ENCODE results near the gene SNAPC4. TPM values are rescaled to one million over a fixed set of nuclear protein-coding genes. Genes with fewer than 3 reads are reported as not detected.
A peak's percentile ranks its signal among the peaks of the same experiment; 100 is the strongest.

SNAPC4 gene
- total and polyA plus RNA-seq, 2 of the 8 experiments (the other 6 are each of a cell fraction or from before 2014, with no cell fraction given) = 6.9 to 18.1 TPM

- TF ChIP-seq POLR2A (IDR thresholded peaks at IDR 0.05; ENCODE audit: control extremely low read depth in 1 of 2, low read depth in 2 of 2, low read length in 2 of 2) (0 out of 3 replicates have a peak, but pooled peaks of 1 of the 2 experiments have one; percentile 2), RBBP5 (IDR thresholded peaks at IDR 0.05; ENCODE audit: borderline replicate concordance, low read depth, low read length) (0 out of 2 replicates have a peak, but pooled peaks have one; percentile 29)
- TF ChIP-seq, protein P1, sequence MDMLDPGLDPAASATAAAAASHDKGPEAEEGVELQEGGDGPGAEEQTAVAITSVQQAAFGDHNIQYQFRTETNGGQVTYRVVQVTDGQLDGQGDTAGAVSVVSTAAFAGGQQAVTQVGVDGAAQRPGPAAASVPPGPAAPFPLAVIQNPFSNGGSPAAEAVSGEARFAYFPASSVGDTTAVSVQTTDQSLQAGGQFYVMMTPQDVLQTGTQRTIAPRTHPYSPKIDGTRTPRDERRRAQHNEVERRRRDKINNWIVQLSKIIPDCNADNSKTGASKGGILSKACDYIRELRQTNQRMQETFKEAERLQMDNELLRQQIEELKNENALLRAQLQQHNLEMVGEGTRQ (IDR thresholded peaks at IDR 0.05; ENCODE audit: low read length) = no peak
- Histone ChIP-seq H3K9me3 (ENCODE audit: insufficient read depth in 2 of 2, low read depth in 1 of 2, low read length in 1 of 2) (no peaks in the 10 kb centered on the region), H3K18ac (ENCODE audit: extremely low read depth, low read length) (no peak overlapping the region; the same call in 1 of the 2 replicates), H2AK5ac (ENCODE audit: low read depth, low read length) (no peak overlapping the region), H3K4ac (replicated peaks; ENCODE audit: insufficient read length, low read depth, low read length) (no peak overlapping the region), H3K23ac (ENCODE audit: insufficient read length) (no peak overlapping the region), H2BK12ac (ENCODE audit: low read depth, low read length) (no peak overlapping the region), H2BK5ac (ENCODE audit: low read depth, low read length) (no peak overlapping the region), H4K20me1 (replicated peaks in 1 of 2; ENCODE audit: control insufficient read depth in 1 of 2, insufficient read depth in 2 of 2, low read length in 2 of 2) (peaks cover 18 to 29% of the 10 kb centered on the region in 2 experiments), H4K8ac (ENCODE audit: extremely low read depth, insufficient read depth, low read length) (0 out of 2 replicates have a peak overlapping the region, but pooled peaks have one; percentile 91), H2BK120ac (replicated peaks; ENCODE audit: low read depth, low read length) (no peak overlapping the region), H3K14ac (ENCODE audit: insufficient read length) (no peak overlapping the region), H2BK20ac (ENCODE audit: low read length) (no peak overlapping the region), H3K4me1 (replicated peaks in 1 of 4; ENCODE audit: control insufficient read depth in 3 of 4, insufficient read depth in 4 of 4, low read length in 3 of 4) (peaks cover 0 to 7% (median 3%) of the 10 kb centered on the region in 4 experiments; a peak in 1 of 7 replicates), H3K79me2 (ENCODE audit: control insufficient read depth in 1 of 2, insufficient read depth in 2 of 2, low read length in 2 of 2) (peaks cover 0 to 24% of the 10 kb centered on the region in 2 experiments; a peak in 1 of 4 replicates), H3K9ac (replicated peaks in 1 of 4; ENCODE audit: extremely low read depth in 1 of 4, low read depth in 3 of 4, low read length in 3 of 4) (peak overlapping the region; percentile 51 to 74 (median 61)), H3K23me2 (ENCODE audit: low read depth, low read length) (peaks cover 9% of the 10 kb centered on the region; the same call in 1 of the 2 replicates), H3K56ac (replicated peaks; ENCODE audit: insufficient read length, low read depth, low read length) (no peak overlapping the region), H3K4me3 (ENCODE audit: extremely low read depth in 1 of 4, insufficient read depth in 2 of 4, low read depth in 3 of 4, low read length in 4 of 4) (peak overlapping the region; percentile 74 to 89 (median 76)), H3K27me3 (replicated peaks in 1 of 4; ENCODE audit: control insufficient read depth in 3 of 4, extremely low read depth in 1 of 4, insufficient read depth in 3 of 4, low read length in 3 of 4) (peaks cover 0 to 2% (median 0%) of the 10 kb centered on the region in 4 experiments; a peak in 2 of 7 replicates), H2AFZ (ENCODE audit: low read length) (no peak overlapping the region), H2BK15ac (ENCODE audit: low read length) (no peak overlapping the region), H3K36me3 (ENCODE audit: control insufficient read depth in 2 of 4, insufficient read depth in 4 of 4, low read length in 3 of 4) (peaks cover 0 to 9% (median 5%) of the 10 kb centered on the region in 4 experiments; a peak in 5 of 8 replicates), H3K79me1 (ENCODE audit: low read depth, low read length) (peaks cover 13% of the 10 kb centered on the region), H4K5ac (ENCODE audit: insufficient read length, low read depth, low read length) (no peak overlapping the region), H4K91ac (replicated peaks; ENCODE audit: insufficient read length, low read length) (no peak overlapping the region), H3K27ac (ENCODE audit: low read depth, low read length) (no peak overlapping the region; the same call in 1 of the 2 replicates), H3K4me2 (ENCODE audit: insufficient read depth in 1 of 2, low read depth in 2 of 2, low read length in 2 of 2) (peak overlapping the region; percentile 93 to 96)
- DNase-seq (ENCODE audit: low read depth in 1 of 2, low spot score in 2 of 2) (peak in 1 of 2 experiments; percentile 74), FAIRE-seq (no peak)
- 3% methylated on average over 64 of the region's 91 CpGs; no CpG with 5 or more reads in 1 of the 2 experiments for WGBS, 2 experiments (ENCODE audit: extremely low coverage in 1 of 2, insufficient coverage in 1 of 2, insufficient read length in 1 of 2, insufficient replicate concordance in 2 of 2, low coverage in 1 of 2, low lambda C conversion rate in 2 of 2, missing lambda C conversion rate in 1 of 2)
- ChIA-PET CTCF (ENCODE audit: partially characterized antibody) (interaction anchor here (0.7 to 2.4 kb wide), 4 partner anchors 14 to 205 kb away, joined by 3 to 12 read pairs (median 5); no protein-coding TSS in a partner anchor), POLR2A (ENCODE audit: partially characterized antibody) (interaction anchor here (0.8 to 2.4 kb wide), 16 partner anchors 9 to 207 kb away, joined by 3 to 15 read pairs (median 3); partner anchors contain the start of genes CARD9, ENTR1, PMPCA and SNAPC4)
Measured at GRCh38 chr9:136438548-136439480, 38.8 kb upstream of the SNAPC4 start.
